ENCODE data around the gene CCDC9B. TPM values are rescaled to one million over a fixed set of nuclear protein-coding genes. Genes with fewer than 3 reads are reported as not detected.

Gene CCDC9B
- 100 to 1,000 TPM in 1 of 6 donors, 10 to 100 TPM in 5; 15.5 to 140 (median 68.1) TPM for total RNA-seq

DNA sequence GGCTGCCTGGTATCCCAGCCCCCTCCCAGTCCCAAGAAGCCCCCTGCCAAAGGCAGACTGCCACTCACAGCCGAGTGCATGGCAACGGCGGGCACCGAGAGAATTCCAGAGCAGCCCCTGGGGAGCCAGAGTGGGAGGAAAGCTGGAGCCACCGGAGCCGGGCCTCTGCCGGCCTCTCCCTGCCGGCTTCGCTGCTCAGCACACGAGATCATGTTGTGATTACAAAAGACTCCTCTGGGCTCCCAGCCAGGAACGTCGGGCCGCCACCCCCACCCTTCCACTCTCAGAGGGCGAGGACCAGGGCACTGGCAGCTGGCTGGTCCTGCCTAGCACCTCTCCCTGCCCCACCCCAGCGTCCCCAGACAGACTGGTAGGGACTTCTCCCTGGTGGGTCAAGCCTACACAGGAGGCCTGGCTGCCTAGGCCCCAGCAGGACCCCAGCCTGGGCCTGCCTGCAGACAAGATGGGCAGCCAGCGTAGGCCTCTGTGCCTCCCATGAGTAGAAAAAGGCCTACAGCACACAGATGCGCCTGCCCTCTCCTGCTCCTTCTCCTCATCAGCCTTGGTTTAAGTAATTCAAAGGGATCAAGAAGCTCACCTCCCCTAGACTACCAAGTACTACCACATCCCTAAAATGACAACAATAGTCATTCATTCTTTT, at the start of gene CCDC9B:
CCDC9B (minus strand) TSS at position 200 of the 661 bp plus-strand sequence; CDS start at position 80, 120 bp downstream.
- WGBS, 2 donors, result 29 to 100% methylated on average over 1 to 17 of the region's 17 CpGs
- H3K36me3 ChIP-seq, result peaks cover 0 to 15% (median 3%) of the 10 kb centered on the region in 4 donors
- H3K4me3 ChIP-seq, result peak within 1 kb of the TSS; percentile 45 to 61 (median 52)
- H3K27me3 ChIP-seq, result no peaks in the 10 kb centered on the region
- TF ChIP-seq EP300 (IDR thresholded peaks at IDR 0.05), result no peak
- TF ChIP-seq, protein P1, sequence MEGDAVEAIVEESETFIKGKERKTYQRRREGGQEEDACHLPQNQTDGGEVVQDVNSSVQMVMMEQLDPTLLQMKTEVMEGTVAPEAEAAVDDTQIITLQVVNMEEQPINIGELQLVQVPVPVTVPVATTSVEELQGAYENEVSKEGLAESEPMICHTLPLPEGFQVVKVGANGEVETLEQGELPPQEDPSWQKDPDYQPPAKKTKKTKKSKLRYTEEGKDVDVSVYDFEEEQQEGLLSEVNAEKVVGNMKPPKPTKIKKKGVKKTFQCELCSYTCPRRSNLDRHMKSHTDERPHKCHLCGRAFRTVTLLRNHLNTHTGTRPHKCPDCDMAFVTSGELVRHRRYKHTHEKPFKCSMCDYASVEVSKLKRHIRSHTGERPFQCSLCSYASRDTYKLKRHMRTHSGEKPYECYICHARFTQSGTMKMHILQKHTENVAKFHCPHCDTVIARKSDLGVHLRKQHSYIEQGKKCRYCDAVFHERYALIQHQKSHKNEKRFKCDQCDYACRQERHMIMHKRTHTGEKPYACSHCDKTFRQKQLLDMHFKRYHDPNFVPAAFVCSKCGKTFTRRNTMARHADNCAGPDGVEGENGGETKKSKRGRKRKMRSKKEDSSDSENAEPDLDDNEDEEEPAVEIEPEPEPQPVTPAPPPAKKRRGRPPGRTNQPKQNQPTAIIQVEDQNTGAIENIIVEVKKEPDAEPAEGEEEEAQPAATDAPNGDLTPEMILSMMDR (IDR thresholded peaks at IDR 0.05), result peak in 2 of 6 experiments; percentile 9 to 17
- peak; percentile 46 to 81 for TF ChIP-seq POLR2AphosphoS5 (IDR thresholded peaks at IDR 0.05)
- TF ChIP-seq POLR2A (IDR thresholded peaks at IDR 0.05), result peak in 3 of 4 donors; percentile 41 to 89 (median 57)
- peaks cover 73 to 80% (median 75%) of the 10 kb centered on the region in 4 donors for H3K4me1 ChIP-seq
- H3K9me3 ChIP-seq, result no peaks in the 10 kb centered on the region
- DNase-seq (peak; percentile 95), ATAC-seq (ENCODE audit: low FRiP score in 2 of 2) (peak; percentile 88 to 91)
- H3K27ac ChIP-seq, result peak within 1 kb of the TSS; percentile 86 to 96 (median 94)

DNA sequence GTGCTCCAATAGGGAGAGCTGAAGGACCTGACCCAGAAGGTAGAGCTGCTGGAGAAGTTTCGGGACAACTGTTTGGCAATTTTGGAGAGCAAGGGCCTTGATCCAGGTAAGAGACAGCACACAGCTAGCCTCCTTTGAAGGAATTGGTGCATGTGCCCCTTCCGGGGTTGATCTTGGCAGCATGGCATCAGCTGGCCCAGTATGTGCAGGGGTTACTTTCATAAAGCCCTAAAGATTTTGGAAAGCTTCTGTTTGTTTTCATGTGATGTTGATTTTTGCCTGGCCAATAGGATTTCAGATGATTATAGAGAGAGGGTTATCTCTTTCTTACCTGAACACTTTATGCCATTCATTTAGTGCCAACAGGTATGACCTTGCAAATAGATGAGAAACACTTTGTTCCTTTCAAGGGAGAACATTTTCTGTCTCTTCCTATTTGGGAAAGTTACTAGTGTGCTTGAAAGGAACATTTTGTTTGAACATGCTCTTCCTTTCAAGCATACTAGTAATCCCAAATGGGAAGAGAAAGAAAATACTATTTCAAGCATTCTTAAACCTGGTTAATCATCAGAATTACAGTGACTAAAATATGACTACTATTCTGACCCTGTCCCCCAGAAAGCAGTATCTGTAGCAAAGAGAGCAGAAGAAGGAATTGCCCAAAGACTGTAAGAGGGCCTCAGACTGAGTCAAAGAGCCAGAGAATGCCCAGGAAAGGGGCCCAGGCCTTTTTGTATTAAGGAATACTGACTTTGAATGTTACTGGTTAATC, 49.3 kb upstream of the CCDC9B start:
- Histone ChIP-seq H3K4me3 (no peak overlapping the region), H3K4me1 (peaks cover 6 to 15% (median 14%) of the 10 kb centered on the region in 4 donors), H3K27ac (peak overlapping the region; percentile 32 to 79 (median 55)), H3K9me3 (no peaks in the 10 kb centered on the region), H3K36me3 (peaks cover 3 to 57% (median 35%) of the 10 kb centered on the region in 4 donors), H3K27me3 (no peaks in the 10 kb centered on the region)
- DNase-seq (no peak), ATAC-seq (ENCODE audit: low FRiP score in 2 of 2) (no peak)
- 65 to 78% methylated on average over 2 of the region's 2 CpGs for WGBS, 2 donors
- no peak for TF ChIP-seq POLR2A (IDR thresholded peaks at IDR 0.05)
- TF ChIP-seq POLR2AphosphoS5 (IDR thresholded peaks at IDR 0.05), result no peak
- peak in 1 of 4 donors; percentile 75 for TF ChIP-seq EP300 (IDR thresholded peaks at IDR 0.05)
- TF ChIP-seq, protein P1 (IDR thresholded peaks at IDR 0.05), result no peak

DNA sequence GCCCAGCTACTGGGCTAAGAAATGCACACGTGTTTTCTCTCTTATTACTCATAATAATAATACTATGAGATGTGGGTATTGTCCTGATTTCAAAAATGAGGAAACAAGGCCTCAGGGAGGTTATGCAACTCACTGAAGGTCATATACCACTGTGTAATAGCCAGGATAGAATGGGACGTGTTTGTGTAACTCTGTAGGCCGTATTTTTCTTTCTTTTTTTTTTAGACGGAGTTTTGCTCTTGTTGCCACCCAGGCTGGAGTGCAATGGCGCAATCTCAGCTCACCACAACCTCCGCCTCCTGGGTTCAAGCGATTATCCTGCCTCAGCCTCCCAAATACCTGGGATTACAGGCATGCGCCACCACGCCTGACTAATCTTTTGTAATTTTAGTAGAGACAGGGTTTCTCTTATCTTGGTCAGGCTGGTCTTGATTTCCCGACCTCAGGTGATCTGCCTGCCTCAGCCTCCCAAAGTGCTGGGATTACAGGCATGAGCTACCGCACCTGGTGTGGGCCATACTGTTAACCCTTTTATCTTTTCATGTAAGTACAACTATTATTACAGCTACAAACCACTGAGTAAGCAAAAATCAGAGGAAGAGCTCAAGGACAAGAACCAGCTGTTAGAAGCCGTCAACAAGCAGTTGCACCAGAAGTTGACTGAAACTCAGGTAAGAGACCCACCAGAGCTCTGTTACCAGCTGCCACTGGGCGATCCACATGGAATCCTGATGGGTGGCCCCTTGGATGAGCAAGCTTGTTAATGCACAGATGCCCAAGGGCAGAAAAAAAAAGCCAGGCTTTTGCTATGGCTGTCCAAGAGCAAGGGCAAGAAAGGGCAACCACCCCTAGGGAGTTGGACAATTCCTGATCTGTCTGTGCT, 48.4 kb upstream of the CCDC9B start:
- peak in 1 of 2 donors; percentile 45 for DNase-seq
- 70 to 79% methylated on average over 13 of the region's 13 CpGs for WGBS, 2 donors
- Histone ChIP-seq H3K27ac (peak overlapping the region; percentile 15 to 79 (median 55)), H3K4me3 (no peak overlapping the region), H3K9me3 (no peaks in the 10 kb centered on the region), H3K27me3 (no peaks in the 10 kb centered on the region), H3K4me1 (peaks cover 6 to 17% (median 14%) of the 10 kb centered on the region in 4 donors), H3K36me3 (peaks cover 3 to 57% (median 35%) of the 10 kb centered on the region in 4 donors)
- ATAC-seq (ENCODE audit: low FRiP score in 2 of 2), result peak; percentile 69 to 76
- TF ChIP-seq POLR2AphosphoS5 (IDR thresholded peaks at IDR 0.05) (peak in 1 of 2 donors; percentile 14), EP300 (IDR thresholded peaks at IDR 0.05) (peak in 1 of 4 donors; percentile 58), POLR2A (IDR thresholded peaks at IDR 0.05) (no peak)
- TF ChIP-seq, protein P1 (IDR thresholded peaks at IDR 0.05), result no peak

DNA sequence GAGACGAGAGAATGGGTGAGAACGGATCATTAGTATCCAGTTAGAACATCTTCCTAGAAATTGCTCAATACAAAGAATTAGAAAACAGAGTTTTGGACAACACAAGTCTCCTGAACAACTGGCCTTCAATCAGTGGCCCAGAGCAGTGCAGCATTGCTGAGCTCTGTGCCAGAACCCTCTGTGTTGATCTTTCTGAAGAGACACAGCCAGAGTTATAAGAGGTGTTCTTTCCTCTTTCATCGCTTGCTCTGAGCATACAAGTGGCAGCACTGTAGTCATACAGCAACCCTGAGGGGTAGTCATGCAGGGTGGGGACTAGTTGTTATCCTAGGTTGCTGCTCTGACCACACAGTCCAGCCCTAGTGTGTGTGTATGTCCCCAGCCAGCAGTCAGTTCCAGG, 45.7 kb upstream of the CCDC9B start:
- WGBS, 2 donors, result 91 to 94% methylated on average over 3 of the region's 3 CpGs

More for the DNA sequence above, 45.7 kb upstream of the CCDC9B start:
- ATAC-seq (ENCODE audit: low FRiP score in 2 of 2) (no peak), DNase-seq (no peak)
- H3K27me3 ChIP-seq, result no peaks in the 10 kb centered on the region
- no peak overlapping the region for H3K27ac ChIP-seq
- peaks cover 18 to 37% (median 30%) of the 10 kb centered on the region in 4 donors for H3K4me1 ChIP-seq
- H3K36me3 ChIP-seq, result peaks cover 3 to 34% (median 16%) of the 10 kb centered on the region in 4 donors
- H3K9me3 ChIP-seq, result no peaks in the 10 kb centered on the region
- no peak overlapping the region for H3K4me3 ChIP-seq
- TF ChIP-seq EP300 (IDR thresholded peaks at IDR 0.05) (no peak), POLR2A (IDR thresholded peaks at IDR 0.05) (no peak), POLR2AphosphoS5 (IDR thresholded peaks at IDR 0.05) (no peak)
- TF ChIP-seq, protein P1 (IDR thresholded peaks at IDR 0.05), result no peak

All from upper lobe of left lung (tissue), 6 donors.